GM12874 (cell line): Measurements from ENCODE around the gene NUP188.

Experiments
- TF ChIP-seq, protein P1 (sequence below): IDR thresholded peaks from 2 replicates; pipeline ENCODE4 v1.5.1; 2011; ENCODE audit warnings: low read depth, mild to moderate bottlenecking, control low read depth, low read length, moderate library complexity; ENCODE audit not compliant: insufficient read depth

The NUP188 gene

GRCh38 chr9:128902351-128903078, 45.0 kb upstream of the NUP188 start:
- TF ChIP-seq, protein P1, sequence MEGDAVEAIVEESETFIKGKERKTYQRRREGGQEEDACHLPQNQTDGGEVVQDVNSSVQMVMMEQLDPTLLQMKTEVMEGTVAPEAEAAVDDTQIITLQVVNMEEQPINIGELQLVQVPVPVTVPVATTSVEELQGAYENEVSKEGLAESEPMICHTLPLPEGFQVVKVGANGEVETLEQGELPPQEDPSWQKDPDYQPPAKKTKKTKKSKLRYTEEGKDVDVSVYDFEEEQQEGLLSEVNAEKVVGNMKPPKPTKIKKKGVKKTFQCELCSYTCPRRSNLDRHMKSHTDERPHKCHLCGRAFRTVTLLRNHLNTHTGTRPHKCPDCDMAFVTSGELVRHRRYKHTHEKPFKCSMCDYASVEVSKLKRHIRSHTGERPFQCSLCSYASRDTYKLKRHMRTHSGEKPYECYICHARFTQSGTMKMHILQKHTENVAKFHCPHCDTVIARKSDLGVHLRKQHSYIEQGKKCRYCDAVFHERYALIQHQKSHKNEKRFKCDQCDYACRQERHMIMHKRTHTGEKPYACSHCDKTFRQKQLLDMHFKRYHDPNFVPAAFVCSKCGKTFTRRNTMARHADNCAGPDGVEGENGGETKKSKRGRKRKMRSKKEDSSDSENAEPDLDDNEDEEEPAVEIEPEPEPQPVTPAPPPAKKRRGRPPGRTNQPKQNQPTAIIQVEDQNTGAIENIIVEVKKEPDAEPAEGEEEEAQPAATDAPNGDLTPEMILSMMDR: no peak

DNA sequence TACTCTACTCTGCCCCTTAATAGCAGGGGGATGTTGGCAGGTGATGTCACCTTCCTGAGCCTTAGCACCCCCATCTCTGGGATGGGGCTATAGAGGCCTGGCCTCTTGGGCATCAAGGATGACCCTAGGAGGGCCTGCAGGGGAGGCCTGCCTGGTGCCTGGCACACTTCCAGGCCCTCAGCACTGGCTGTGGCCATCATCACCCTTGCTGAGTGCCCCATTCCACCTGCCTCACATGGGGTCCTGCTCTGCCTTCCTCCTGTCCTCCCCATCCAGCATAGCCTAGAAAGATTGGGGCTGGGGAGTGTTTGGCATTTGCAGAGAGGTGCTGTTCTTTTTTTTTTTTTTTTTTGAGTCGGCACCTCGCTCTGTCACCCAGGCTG, 44.4 kb upstream of the NUP188 start:
- TF ChIP-seq, protein P1: no peak

GRCh38 chr9:128903871-128904620, 43.5 kb upstream of the NUP188 start:
- TF ChIP-seq, protein P1: no peak

- TF ChIP-seq, protein P1: no peak
Observed at GRCh38 chr9:128905964-128906363, 41.5 kb upstream of the NUP188 start.

- TF ChIP-seq, protein P1: no peak
Observed at GRCh38 chr9:128906741-128907140, 40.8 kb upstream of the NUP188 start.

DNA sequence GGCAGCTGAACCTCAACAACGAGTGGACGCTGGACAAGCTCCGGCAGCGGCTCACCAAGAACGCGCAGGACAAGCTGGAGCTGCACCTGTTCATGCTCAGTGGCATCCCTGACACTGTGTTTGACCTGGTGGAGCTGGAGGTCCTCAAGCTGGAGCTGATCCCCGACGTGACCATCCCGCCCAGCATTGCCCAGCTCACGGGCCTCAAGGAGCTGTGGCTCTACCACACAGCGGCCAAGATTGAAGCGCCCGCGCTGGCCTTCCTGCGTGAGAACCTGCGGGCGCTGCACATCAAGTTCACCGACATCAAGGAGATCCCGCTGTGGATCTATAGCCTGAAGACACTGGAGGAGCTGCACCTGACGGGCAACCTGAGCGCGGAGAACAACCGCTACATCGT, 39.1 kb upstream of the NUP188 start:
- TF ChIP-seq, protein P1: no peak

DNA sequence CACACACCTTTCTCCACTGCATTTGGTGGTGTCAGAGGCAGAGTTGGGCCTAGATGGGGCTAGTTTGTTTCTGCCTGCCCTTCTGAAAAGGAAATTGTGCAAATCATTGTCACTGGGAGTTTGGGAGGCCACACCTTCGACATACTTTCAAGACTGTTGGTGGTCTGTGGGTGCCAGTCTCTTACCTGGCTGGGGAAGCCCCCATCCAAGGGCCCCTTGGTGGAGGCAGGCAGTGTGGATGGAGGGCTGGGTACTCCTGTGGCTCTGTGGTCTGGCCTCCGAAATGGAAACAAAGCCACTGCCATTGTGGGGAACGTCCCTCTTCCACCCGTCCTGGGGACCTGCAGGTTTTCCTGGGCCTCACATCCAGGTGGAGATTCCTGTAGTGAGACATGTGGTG, 37.6 kb upstream of the NUP188 start:
- TF ChIP-seq, protein P1: no peak
